ENCODE results near the gene CDH26. TPM values are rescaled to one million over a fixed set of nuclear protein-coding genes. Genes with fewer than 3 reads are reported as not detected.

CDH26 gene
- total RNA-seq, 1 donor from 2014 or later, result 8.8 TPM

DNA sequence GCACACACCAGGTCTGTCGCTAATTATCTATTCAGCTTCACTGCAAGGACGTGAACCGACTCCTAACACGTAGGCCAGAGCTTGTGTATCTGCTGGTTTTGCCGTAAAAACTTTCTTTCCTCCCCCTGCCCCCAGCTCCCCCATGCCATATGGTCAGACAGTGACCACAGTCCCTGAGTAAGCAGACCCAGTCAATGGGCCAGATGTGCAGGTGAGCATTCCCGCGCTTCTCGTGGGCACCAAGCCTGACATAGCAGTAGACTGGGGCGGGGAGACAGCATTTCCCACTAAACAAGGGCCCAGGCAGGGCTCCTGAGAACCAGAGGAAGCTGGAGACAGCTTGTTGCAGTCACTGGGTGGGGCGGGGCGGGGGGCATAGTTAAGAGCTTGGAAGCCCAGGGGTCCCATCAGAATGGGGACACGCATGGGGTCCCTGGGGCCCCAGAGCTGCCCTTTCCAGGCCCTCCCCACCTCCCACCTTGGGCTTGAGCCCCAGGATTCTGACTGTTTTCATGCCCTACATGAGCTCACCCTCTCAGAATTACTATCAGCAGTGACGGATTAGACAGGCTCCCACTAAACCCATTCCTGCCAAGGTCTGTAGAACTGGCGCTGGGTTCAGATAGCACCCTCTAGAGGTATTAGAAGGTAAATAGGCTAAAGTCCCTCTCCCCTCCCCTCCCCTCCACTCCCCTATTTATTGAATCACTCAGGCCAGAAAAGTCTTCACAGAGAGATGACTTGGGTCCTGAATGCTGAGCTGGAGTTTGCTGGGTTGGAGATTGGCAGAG lies 51.8 kb downstream of the CDH26 start:
- DNase-seq (no peak), ATAC-seq (peak; percentile 48)
- H3K27ac ChIP-seq, result no peak overlapping the region
- H3K27me3 ChIP-seq, result no peaks in the 10 kb centered on the region
- H3K36me3 ChIP-seq, result no peaks in the 10 kb centered on the region
- no peaks in the 10 kb centered on the region for H3K4me1 ChIP-seq
- H3K9me3 ChIP-seq, result no peaks in the 10 kb centered on the region
- intact Hi-C loops (cut with DNase I), result no loop called here
- TF ChIP-seq, protein P1, sequence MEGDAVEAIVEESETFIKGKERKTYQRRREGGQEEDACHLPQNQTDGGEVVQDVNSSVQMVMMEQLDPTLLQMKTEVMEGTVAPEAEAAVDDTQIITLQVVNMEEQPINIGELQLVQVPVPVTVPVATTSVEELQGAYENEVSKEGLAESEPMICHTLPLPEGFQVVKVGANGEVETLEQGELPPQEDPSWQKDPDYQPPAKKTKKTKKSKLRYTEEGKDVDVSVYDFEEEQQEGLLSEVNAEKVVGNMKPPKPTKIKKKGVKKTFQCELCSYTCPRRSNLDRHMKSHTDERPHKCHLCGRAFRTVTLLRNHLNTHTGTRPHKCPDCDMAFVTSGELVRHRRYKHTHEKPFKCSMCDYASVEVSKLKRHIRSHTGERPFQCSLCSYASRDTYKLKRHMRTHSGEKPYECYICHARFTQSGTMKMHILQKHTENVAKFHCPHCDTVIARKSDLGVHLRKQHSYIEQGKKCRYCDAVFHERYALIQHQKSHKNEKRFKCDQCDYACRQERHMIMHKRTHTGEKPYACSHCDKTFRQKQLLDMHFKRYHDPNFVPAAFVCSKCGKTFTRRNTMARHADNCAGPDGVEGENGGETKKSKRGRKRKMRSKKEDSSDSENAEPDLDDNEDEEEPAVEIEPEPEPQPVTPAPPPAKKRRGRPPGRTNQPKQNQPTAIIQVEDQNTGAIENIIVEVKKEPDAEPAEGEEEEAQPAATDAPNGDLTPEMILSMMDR (IDR thresholded peaks at IDR 0.05), result no peak
- H3K4me3 ChIP-seq, result no peak overlapping the region

DNA sequence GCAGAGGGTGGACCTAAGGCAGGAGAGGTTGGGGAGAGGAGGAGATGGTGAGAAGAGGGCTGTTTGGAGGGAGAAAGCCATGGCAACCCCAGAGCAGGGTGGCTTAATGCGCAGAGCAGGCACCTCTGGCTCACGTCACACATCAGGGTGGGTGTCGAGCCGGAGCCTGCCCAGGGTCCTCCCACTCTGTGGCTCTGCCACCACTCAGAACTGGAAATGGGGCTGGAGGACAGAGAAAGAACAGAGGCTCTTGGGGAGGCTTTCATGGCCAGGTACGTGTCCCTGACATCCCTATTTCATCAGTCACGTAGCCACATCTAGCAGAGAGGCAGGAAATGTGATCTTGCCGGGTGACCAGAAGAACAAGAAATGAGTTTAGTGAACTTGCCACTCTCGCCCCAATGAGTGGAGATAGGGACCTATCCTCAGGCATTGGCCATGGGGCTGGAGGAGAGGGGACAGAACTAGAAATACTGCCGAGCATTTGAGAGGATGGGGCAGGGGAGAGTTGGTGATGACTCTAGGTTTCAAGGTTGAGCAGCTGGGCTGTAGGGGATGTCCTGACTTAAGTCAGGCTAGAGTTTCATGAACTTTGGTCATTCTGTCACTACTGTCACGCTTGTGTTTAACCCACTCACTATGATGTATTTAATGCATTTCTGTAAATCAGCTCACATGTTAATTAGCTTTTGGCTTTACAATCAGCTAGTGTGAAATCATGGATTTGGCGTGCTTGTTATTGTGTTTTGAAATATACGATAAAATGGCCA lies 52.7 kb downstream of the CDH26 start:
- DNase-seq, result no peak
- intact Hi-C loops (cut with DNase I), result no loop called here

GRCh38 chr20:60011512-60012507 lies 53.6 kb downstream of the CDH26 start:
- Histone ChIP-seq H3K4me3 (no peak overlapping the region), H3K27me3 (no peaks in the 10 kb centered on the region), H3K4me1 (no peaks in the 10 kb centered on the region), H3K27ac (no peak overlapping the region), H3K9me3 (peaks cover 5% of the 10 kb centered on the region), H3K36me3 (no peaks in the 10 kb centered on the region)
- TF ChIP-seq, protein P1 (IDR thresholded peaks at IDR 0.05), result no peak
- DNase-seq (no peak), ATAC-seq (no peak)
- intact Hi-C loops (cut with DNase I), result no loop called here

More for the DNA sequence above, 52.7 kb downstream of the CDH26 start:
- Histone ChIP-seq H3K4me3 (no peak overlapping the region), H3K27me3 (no peaks in the 10 kb centered on the region), H3K27ac (no peak overlapping the region), H3K4me1 (no peaks in the 10 kb centered on the region), H3K36me3 (no peaks in the 10 kb centered on the region), H3K9me3 (no peaks in the 10 kb centered on the region)
- TF ChIP-seq, protein P1 (IDR thresholded peaks at IDR 0.05), result no peak
- ATAC-seq, result no peak

GRCh38 chr20:60013296-60014139 lies 55.3 kb downstream of the CDH26 start:
- DNase-seq (no peak), ATAC-seq (no peak)
- Histone ChIP-seq H3K27ac (no peak overlapping the region), H3K4me1 (no peaks in the 10 kb centered on the region), H3K36me3 (no peaks in the 10 kb centered on the region), H3K4me3 (no peak overlapping the region), H3K9me3 (peaks cover 5% of the 10 kb centered on the region), H3K27me3 (no peaks in the 10 kb centered on the region)
- intact Hi-C loops (cut with DNase I), result no loop called here
- TF ChIP-seq, protein P1 (IDR thresholded peaks at IDR 0.05), result no peak

Measured in upper lobe of right lung (tissue), 1 donor.